Medulla oblongata (tissue), 1 donor: ENCODE measurements around the gene TNK2.
"Not testable (repeated sequence)": the region's sequence is repeated elsewhere in the genome, so short reads cannot be mapped to it uniquely, and the experiment has no call there.

Source experiments
- DNase-seq: peaks from one replicate; pipeline ENCODE4 v3.0.0-alpha.2; 2015; ENCODE audit errors: extremely low spot score

Gene TNK2

DNA sequence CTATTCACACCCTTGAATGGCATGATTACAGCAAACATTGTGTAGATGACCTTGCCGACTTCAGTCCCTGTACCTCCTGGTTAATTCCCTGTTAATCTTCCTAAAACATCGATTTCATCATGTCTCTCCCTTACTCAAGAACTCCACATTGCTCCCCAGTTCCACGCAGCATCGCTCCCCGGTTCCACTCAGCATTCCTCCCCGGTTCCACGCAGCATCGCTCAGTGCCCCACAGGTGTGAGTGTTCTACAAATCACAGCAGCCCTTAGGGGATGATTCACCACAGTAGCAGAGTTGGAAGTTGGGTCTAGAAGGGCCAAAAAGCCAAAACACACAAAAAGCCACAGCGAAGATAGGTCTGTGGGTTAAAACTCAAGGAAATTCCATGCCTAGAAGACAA is 8.6 kb upstream of the TNK2 start:
- no peak for DNase-seq

DNA sequence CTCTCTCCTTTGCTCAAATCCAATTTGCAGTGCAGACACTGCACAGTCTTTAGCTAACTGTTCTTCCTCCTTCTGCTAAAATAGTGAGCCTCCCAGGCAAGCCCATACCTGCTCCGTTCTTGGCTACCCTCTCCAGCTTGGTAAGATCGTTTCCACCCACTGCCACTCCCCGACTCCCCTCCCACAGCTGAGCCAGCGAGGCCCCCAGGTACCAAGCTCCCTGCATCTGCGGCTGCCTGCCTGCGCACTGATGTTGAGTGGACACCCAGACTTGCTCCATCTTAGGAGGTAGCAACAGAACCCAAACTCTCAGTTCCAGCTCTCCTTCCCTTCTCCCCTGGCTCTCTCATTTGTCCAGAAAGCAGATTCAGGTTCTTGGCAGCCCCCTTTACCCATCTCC is 7.9 kb upstream of the TNK2 start:
- DNase-seq = no peak

GRCh38 chr3:195914648-195915473 is 6.5 kb upstream of the TNK2 start:
- DNase-seq = peak; percentile 98

DNA sequence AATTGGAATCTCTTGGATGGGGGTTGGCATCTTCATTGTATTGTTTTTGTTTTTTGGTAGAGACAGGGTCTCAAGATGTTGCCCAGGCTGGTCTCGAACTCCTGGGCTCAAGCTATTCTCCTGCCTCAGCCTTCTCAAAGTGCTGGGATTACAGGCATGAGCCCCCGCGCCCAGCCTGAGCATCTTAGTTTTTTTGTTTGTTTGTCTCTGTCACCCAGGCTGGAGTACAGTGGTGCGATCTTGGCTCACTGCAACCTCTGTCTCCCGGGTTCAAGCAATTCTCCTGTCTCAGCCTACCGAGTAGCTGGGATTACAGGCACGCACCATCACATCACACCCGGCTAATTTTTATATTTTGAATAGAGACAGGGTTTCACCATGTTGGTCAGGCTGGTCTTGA is 5.8 kb upstream of the TNK2 start:
- not testable (repeated sequence) for DNase-seq

GRCh38 chr3:195913382-195913781 is 5.0 kb upstream of the TNK2 start:
- DNase-seq = no peak

GRCh38 chr3:195911946-195912270 is 3.6 kb upstream of the TNK2 start:
- DNase-seq = no peak

GRCh38 chr3:195911041-195911945 is 2.9 kb upstream of the TNK2 start:
- DNase-seq = no peak

DNA sequence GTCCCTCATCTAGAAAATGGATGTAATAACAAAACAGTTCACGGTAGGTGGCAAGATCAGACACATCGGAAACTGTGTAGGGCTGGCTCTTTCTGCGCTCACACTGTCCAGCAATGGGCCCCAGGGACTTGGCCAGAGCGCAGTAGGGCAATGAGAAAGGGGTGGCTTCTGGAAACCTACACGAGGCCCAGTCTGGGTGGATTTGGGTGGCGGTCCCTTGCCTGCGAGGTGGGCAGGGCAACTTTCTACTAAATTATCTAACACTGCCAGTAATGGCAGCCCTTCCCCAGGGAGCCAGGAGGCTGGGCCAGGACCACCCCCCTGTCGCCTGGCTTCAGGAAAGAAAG is 2.1 kb upstream of the TNK2 start:
- peak; percentile 2 for DNase-seq

- peak; percentile 90 for DNase-seq
Observed at GRCh38 chr3:195909644-195910498, 1.5 kb upstream of the TNK2 start.

DNA sequence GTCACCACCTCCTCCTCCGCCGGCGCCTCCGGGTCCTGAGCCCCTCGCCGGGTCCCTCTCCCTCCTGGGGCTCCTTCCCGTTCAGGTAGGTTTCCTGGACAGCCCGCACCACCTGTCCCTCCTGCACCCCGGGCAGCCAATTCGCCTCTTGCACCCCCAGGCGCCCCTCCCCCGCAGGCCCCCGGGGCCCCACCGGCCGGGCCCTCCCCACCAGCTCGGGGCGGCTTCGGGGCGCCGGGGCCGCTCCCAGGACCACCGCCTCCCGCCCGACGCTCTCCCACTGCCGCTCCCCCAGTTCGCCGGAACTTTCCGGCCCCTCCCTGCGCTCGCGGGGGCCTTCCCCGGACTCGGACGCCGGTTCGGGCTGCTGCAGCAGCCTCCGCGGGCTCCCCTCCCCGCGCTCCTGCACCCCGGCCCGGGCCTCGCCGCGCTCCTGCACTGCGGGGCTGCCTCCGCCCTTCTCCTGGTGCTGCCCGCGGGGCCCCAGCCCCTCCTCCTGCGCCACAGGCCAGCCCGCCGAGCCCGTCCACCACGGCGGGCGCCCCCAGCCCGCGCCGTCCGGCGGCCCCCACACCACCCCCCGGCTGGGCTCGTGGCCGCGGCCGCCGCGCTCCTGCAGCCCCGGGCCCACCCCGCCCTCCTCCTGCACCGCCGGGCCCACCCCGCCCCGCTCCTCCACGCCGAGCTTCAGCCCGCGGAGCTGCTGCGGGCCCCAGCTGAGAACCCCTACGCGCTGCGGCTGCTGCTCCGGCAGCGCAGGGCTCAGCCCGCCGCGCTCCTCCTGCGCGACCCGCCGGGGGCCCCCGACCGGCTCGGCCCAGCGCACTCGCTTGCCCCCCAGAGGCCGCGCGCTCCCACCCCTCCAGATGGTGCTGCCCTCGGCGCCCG is 587 bp upstream of the TNK2 start:
- no peak for DNase-seq

DNA sequence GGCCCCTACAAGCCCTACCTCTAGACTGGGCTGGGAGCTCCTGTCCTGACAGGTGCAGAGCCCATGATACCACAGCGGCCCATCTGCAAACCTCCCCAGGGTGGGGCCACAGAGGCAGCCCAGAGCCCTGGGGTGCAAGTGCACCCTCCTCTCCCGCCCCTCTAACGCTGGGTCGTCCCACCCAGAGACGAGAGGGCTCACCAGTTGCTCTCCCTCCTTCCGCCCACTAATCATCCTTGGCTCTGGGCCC is 742 bp downstream of the TNK2 start:
- DNase-seq = no peak

GRCh38 chr3:195906865-195907683 is 1.3 kb downstream of the TNK2 start:
- DNase-seq = peak; percentile 71

GRCh38 chr3:195905970-195906864 is 2.1 kb downstream of the TNK2 start:
- no peak for DNase-seq

DNA sequence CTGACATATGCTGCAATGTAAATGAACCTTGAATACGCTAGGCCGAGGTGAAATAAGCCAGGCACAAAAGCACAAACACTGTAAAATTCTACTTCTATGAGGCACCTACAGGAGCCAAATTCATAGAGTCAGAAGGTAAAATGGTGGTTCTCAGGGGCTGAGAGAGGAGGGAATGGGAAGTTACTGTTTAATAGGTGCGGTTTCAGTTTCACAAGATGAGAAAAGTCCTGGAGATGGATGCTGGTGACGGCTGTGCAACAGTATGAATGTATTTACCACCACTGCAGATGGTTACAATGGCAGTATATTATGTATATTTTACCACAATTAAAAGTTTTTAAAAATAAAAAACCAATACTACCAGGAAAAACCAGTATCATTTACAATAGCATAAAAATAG is 4.0 kb downstream of the TNK2 start:
- no peak for DNase-seq

GRCh38 chr3:195903950-195904290 is 4.4 kb downstream of the TNK2 start:
- no peak for DNase-seq

GRCh38 chr3:195902634-195903033 is 5.7 kb downstream of the TNK2 start:
- DNase-seq = not testable (repeated sequence)

DNA sequence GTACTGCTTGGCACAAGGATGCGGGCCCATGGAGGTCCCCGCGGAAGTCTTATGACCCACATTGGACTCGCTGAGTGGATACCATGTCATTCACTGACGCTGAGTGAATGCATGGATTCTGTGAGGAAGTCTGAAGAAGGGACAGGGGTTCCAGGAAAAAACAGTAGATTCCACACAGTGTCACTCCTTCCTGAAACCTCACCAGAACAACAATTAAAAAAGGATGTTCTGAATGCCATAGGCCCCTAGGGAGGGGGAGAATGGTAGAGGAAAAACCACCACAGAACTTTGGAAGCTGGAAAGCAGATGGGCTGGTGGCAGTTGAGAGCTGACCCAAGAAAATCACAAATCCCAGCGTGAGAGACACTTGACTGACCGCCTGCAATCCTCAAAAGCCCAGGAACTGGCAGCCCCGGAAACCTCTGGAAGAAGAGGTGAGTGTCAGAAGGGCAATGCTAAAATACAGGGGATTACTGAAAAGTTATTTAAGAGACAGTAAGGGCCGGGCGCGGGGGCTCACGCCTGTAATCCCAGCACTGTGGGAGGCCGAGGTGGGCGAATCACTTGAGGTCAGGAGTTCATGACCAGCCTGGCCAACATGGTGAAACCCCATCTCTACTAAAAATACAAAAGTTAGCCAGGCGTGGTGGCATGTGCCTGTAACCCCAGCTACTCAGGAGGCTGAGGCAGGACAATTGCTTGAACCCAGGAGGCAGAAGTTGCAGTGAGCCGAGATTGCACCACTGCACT is 6.3 kb downstream of the TNK2 start:
- DNase-seq = not testable (repeated sequence)

DNA sequence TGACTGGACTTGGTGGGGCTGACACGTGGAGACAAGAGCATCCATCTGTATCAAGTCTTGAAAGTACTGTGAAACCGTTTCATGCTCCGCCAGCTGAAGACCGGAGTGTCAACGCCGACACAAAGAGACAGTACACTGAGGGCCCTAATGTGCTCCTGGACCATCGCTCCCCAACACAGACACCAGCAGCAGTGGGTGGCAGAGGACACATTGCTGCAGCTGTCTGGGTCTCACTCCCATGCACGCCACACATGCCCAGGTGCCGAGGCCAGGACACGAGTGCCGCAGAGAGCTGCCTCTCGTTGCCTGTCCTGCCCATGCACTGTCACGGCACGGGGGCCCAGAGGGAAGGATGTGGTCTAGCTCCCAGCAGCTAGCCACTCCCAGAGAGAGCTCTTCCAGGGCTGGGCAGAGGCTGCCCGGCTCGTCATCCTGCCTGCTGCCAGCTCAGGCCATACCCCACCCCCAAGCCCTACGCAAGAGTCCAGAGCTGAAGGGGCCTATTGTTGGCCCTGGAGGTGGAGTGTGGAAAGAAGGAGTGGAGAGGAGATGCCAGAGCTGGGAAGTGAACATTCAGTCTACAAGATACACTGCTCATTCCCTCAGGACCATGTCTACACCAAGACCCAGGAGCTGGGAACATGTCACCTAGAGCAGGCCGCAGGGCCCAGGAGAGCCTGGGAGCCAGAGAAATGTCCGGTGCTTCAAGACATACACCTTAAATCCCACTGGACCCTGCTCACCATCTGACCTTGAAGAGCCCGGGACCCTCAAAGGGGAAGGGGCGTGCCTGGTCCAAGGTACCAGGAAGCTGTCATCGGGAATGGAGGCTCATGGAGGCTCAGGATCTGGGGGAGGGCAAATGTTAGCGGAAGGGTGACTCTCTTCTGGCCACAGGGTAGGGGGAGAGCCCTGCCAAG is 7.7 kb downstream of the TNK2 start:
- peak; percentile 97 for DNase-seq
